Natural killer cell (primary cell): ENCODE results near the gene ZNF148. TPM values are rescaled to one million over a fixed set of nuclear protein-coding genes. Genes with fewer than 3 reads are reported as not detected.

Experiments
- ATAC-seq, 3 donors: fragments of 150-1000 bp in 2 of 3; fragments of 200-7000 bp in 1 of 3; cut with Tn5 transposase; 1 replicate in 1 of 3; 2 replicates in 2 of 3; pipeline ENCODE4 v1.10.0; 2021; ENCODE audit warnings: mild to moderate bottlenecking in 2 of 3, moderate library complexity in 2 of 3
- DNase-seq, 2 donors: peaks; one replicate each; pipeline versions ENCODE4 v3.0.0 to v3.0.0-alpha.2; 2013 to 2021; ENCODE audit warnings: mixed read lengths in 1 of 2
- H3K27ac ChIP-seq: one replicate; pipeline ENCODE4 v1.5.1; 2013; ENCODE audit warnings: mild to moderate bottlenecking, low read length
- H3K27me3 ChIP-seq: one replicate; pipeline ENCODE4 v1.6.1; 2013; ENCODE audit warnings: low read length; ENCODE audit not compliant: control insufficient read depth, insufficient read depth
- H3K36me3 ChIP-seq: one replicate; pipeline ENCODE4 v1.6.1; 2013; ENCODE audit warnings: low read length; ENCODE audit not compliant: control insufficient read depth, insufficient read depth
- H3K4me1 ChIP-seq: one replicate; pipeline ENCODE4 v1.6.1; 2013; ENCODE audit warnings: low read length; ENCODE audit not compliant: control insufficient read depth, insufficient read depth
- H3K4me3 ChIP-seq: one replicate; pipeline ENCODE4 v1.5.1; 2013; ENCODE audit warnings: low read length
- H3K9me3 ChIP-seq: one replicate; pipeline ENCODE4 v1.6.1; 2013; ENCODE audit warnings: low read length; ENCODE audit not compliant: control insufficient read depth, insufficient read depth
- H3K27ac Mint-ChIP-seq, 2 donors: one replicate each; pipeline ENCODE4 v1.8.0; 2022; ENCODE audit warnings: mild to moderate bottlenecking in 2 of 2, mixed read lengths in 2 of 2, moderate library complexity in 1 of 2
- H3K27me3 Mint-ChIP-seq, 2 donors: one replicate each; pipeline ENCODE4 v1.8.0; 2022; ENCODE audit warnings: low read depth in 2 of 2, mixed read lengths in 2 of 2
- H3K36me3 Mint-ChIP-seq: one replicate; pipeline ENCODE4 v1.8.0; 2022; ENCODE audit warnings: mixed read lengths
- H3K4me1 Mint-ChIP-seq, 2 donors: one replicate each; pipeline ENCODE4 v1.8.0; 2022; ENCODE audit warnings: mixed read lengths in 2 of 2
- H3K4me3 Mint-ChIP-seq: one replicate; pipeline ENCODE4 v1.8.0; 2022; ENCODE audit warnings: mild to moderate bottlenecking, moderate library complexity, mixed read lengths
- H3K9me3 Mint-ChIP-seq, 2 donors: one replicate each; pipeline ENCODE4 v1.8.0; 2022; ENCODE audit warnings: mixed read lengths in 2 of 2
- CTCF ChIP-seq: fragments of 200-600 bp; IDR thresholded peaks from one replicate; pipeline ENCODE4 v1.8.0; 2022; ENCODE audit warnings: antibody characterized with exemption
- WGBS: methylation state at CpG from one replicate; pipeline ENCODE4 v1.1.7; 2013; ENCODE audit warnings: missing lambda C conversion rate; ENCODE audit not compliant: insufficient coverage; 5-methylcytosine and 5-hydroxymethylcytosine counted together
- intact Hi-C: fragments of 100-400 bp; cut with micrococcal nuclease; formaldehyde crosslinking; loops from one replicate; pipeline ENCODE4 v1.14.2; 2022
- total RNA-seq, 4 donors: library from RNA; stranded (reverse); fragments of 120-200 nt in 1 of 4; gene quantifications; one replicate each; pipeline versions ENCODE4 v1.2.3 to v1.2.4, GENCODE V29; 2013 to 2022

The ZNF148 gene
- total RNA-seq, 3 donors from 2014 or later (not counting 1 experiment from before 2014, with no cell fraction given): 61.1 to 72.5 (median 62.8) TPM

GRCh38 chr3:125194061-125194848 lies 180.9 kb downstream of the ZNF148 start:
- Mint-ChIP-seq H3K36me3 (no peaks in the 10 kb centered on the region), H3K27me3 (no peaks in the 10 kb centered on the region), H3K4me3 (no peak overlapping the region), H3K4me1 (peaks cover 0 to 7% of the 10 kb centered on the region in 2 donors), H3K27ac (no peak overlapping the region), H3K9me3 (no peaks in the 10 kb centered on the region)
- peaks cover 3% of the 10 kb centered on the region for H3K4me1 ChIP-seq
- no peak for ATAC-seq
- no peak overlapping the region for H3K27ac ChIP-seq
- 89% methylated on average over 7 of the region's 7 CpGs for WGBS
- intact Hi-C loops: no loop called here
- no peak for TF ChIP-seq CTCF
- H3K4me3 ChIP-seq: no peak overlapping the region
- H3K27me3 ChIP-seq: no peaks in the 10 kb centered on the region
- H3K9me3 ChIP-seq: no peaks in the 10 kb centered on the region
- H3K36me3 ChIP-seq: no peaks in the 10 kb centered on the region
- DNase-seq: no peak

GRCh38 chr3:125192190-125193035 lies 182.7 kb downstream of the ZNF148 start:
- TF ChIP-seq CTCF: no peak
- Mint-ChIP-seq H3K36me3 (no peaks in the 10 kb centered on the region), H3K27ac (no peak overlapping the region), H3K9me3 (no peaks in the 10 kb centered on the region), H3K27me3 (no peaks in the 10 kb centered on the region), H3K4me1 (peaks cover 0 to 7% of the 10 kb centered on the region in 2 donors), H3K4me3 (no peak overlapping the region)
- Histone ChIP-seq H3K27ac (no peak overlapping the region), H3K4me1 (peaks cover 3% of the 10 kb centered on the region), H3K4me3 (no peak overlapping the region), H3K9me3 (no peaks in the 10 kb centered on the region), H3K36me3 (no peaks in the 10 kb centered on the region), H3K27me3 (no peaks in the 10 kb centered on the region)
- 77% methylated on average over 12 of the region's 12 CpGs for WGBS
- DNase-seq: no peak
- intact Hi-C loops: no loop called here
- ATAC-seq: no peak

GRCh38 chr3:125191730-125192129 lies 183.4 kb downstream of the ZNF148 start:
- H3K36me3 Mint-ChIP-seq: no peaks in the 10 kb centered on the region
- no peaks in the 10 kb centered on the region for H3K27me3 Mint-ChIP-seq
- no peak for DNase-seq
- Histone ChIP-seq H3K36me3 (no peaks in the 10 kb centered on the region), H3K27me3 (no peaks in the 10 kb centered on the region), H3K27ac (no peak overlapping the region), H3K4me3 (no peak overlapping the region), H3K9me3 (no peaks in the 10 kb centered on the region), H3K4me1 (peaks cover 3% of the 10 kb centered on the region)
- no peak overlapping the region for H3K27ac Mint-ChIP-seq
- no peak for ATAC-seq
- peaks cover 0 to 7% of the 10 kb centered on the region in 2 donors for H3K4me1 Mint-ChIP-seq
- intact Hi-C loops: no loop called here
- H3K9me3 Mint-ChIP-seq: no peaks in the 10 kb centered on the region
- no peak overlapping the region for H3K4me3 Mint-ChIP-seq
- 71% methylated on average over 7 of the region's 7 CpGs for WGBS
- TF ChIP-seq CTCF: no peak
